HCT116 (cell line): ENCODE results near the gene IGSF9B.

ENCODE experiments used
- CBX3 ChIP-seq: IDR thresholded peaks from 2 replicates; pipeline ENCODE4 v1.6.1; 2012; ENCODE audit warnings: low read depth
- FOSL1 ChIP-seq: IDR thresholded peaks from 2 replicates; pipeline ENCODE4 v1.6.1; 2012; ENCODE audit warnings: low read depth
- POLR2A ChIP-seq: IDR thresholded peaks from 2 replicates; pipeline ENCODE4 v1.7.0; 2011; ENCODE audit warnings: borderline replicate concordance; ENCODE audit not compliant: insufficient read depth, insufficient read length; ENCODE audit errors: extremely low read depth
- SIN3A ChIP-seq: IDR thresholded peaks from 2 replicates; pipeline ENCODE4 v1.6.1; 2012; ENCODE audit warnings: low read depth
- TF ChIP-seq, protein P1 (sequence below), 3 experiments: fragments of 200-600 bp in 1 of 3; sonication (generic) in 1 of 3; IDR thresholded peaks in 2 of 3; conservative IDR thresholded peaks in 1 of 3; 2 replicates each; pipeline ENCODE4 v1.5.1; 2012 to 2017; ENCODE audit warnings: low read depth in 2 of 3, low read length in 2 of 3, antibody characterized with exemption in 1 of 3, borderline replicate concordance in 1 of 3, control low read depth in 1 of 3, mild to moderate bottlenecking in 1 of 3, mixed read lengths in 1 of 3, mixed run types in 1 of 3, moderate library complexity in 1 of 3; ENCODE audit not compliant: insufficient read depth in 1 of 3
- TF ChIP-seq, protein P2 (sequence below): IDR thresholded peaks from 2 replicates; pipeline ENCODE4 v1.6.1; 2012
- TF ChIP-seq, protein P3 (sequence below): IDR thresholded peaks from 2 replicates; pipeline ENCODE4 v1.6.1; 2012

DNA sequence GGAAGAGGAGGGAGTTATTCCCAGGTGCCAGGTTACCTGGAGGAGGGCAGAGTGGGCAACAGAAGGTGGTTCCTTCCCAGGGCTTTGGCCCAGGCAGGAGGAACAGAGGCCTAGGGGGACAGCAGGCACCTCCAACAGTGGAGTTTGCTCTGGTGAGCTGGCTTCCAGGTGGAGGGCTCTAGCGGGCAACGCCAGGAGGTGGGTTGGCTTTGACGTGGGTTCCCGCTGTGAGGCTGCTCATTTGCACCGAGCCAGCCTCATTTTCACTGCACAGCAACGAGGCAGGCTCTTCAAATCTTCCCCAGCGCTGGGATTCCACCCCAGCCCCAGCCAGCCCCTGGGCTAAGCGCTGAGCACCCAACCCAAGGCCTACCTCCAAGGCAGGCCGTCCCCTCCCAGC, 8.1 kb downstream of the IGSF9B start:
- TF ChIP-seq, protein P1, sequence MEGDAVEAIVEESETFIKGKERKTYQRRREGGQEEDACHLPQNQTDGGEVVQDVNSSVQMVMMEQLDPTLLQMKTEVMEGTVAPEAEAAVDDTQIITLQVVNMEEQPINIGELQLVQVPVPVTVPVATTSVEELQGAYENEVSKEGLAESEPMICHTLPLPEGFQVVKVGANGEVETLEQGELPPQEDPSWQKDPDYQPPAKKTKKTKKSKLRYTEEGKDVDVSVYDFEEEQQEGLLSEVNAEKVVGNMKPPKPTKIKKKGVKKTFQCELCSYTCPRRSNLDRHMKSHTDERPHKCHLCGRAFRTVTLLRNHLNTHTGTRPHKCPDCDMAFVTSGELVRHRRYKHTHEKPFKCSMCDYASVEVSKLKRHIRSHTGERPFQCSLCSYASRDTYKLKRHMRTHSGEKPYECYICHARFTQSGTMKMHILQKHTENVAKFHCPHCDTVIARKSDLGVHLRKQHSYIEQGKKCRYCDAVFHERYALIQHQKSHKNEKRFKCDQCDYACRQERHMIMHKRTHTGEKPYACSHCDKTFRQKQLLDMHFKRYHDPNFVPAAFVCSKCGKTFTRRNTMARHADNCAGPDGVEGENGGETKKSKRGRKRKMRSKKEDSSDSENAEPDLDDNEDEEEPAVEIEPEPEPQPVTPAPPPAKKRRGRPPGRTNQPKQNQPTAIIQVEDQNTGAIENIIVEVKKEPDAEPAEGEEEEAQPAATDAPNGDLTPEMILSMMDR (IDR thresholded peaks at IDR 0.05 in 2 of 3, conservative IDR thresholded peaks at IDR 0.05 in 1 of 3; ENCODE audit: borderline replicate concordance in 1 of 3, insufficient read depth in 1 of 3, low read depth in 2 of 3, low read length in 2 of 3), result no peak
- TF ChIP-seq, protein P2, sequence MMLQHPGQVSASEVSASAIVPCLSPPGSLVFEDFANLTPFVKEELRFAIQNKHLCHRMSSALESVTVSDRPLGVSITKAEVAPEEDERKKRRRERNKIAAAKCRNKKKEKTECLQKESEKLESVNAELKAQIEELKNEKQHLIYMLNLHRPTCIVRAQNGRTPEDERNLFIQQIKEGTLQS, result no peak
- TF ChIP-seq FOSL1 (no peak), POLR2A (no peak), SIN3A (no peak), CBX3 (no peak)
- TF ChIP-seq, protein P3, sequence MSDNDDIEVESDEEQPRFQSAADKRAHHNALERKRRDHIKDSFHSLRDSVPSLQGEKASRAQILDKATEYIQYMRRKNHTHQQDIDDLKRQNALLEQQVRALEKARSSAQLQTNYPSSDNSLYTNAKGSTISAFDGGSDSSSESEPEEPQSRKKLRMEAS, result no peak
